K562 (cell line): ENCODE results near the gene OR1D5. TPM values are rescaled to one million over a fixed set of nuclear protein-coding genes. Genes with fewer than 3 reads are reported as not detected.

Source experiments
- ATAC-seq: fragments of 200-7000 bp; cut with Tn5 transposase; 3 replicates; pipeline ENCODE4 v1.9.1; 2020; ENCODE audit warnings: moderate library complexity
- BruUV-seq: library from RNA; stranded (reverse); fragments of 400-500 nt; replicated peaks from 2 replicates; lab custom pipeline; 2021; lab: Mats Ljungman, UMichigan
- CTCF ChIA-PET: fragments of 300-600 bp; formaldehyde crosslinking; extraction: SDS; loops from one replicate; lab custom pipeline; 2021; ENCODE audit warnings: low intra/inter-chr PET ratio; lab: Yijun Ruan, JAX
- POLR2A ChIA-PET: fragments of 300-600, 350-650 bp; sonication (Branson Sonifier 250); formaldehyde crosslinking; extraction: SDS; loops from one replicate; lab custom pipeline; 2021; ENCODE audit warnings: antibody characterized with exemption, inconsistent platforms; lab: Yijun Ruan, JAX
- DNase-seq, 4 experiments: peaks; one replicate each; pipeline versions ENCODE4 v3.0.0 to v3.0.0-alpha.2; 2011 to 2018; ENCODE audit warnings: low spot score in 3 of 4, mixed read lengths in 3 of 4; ENCODE audit errors: extremely low read depth in 1 of 4
- FAIRE-seq: peaks from 2 replicates; lab custom pipeline; 2011; peaks lifted over from hg19 to GRCh38; lab: Jason Lieb, UNC
- H2AFZ ChIP-seq: 2 replicates; pipeline ENCODE4 v1.6.0; 2011; ENCODE audit warnings: low read depth, low read length, control low read depth, inconsistent platforms
- H3K27ac ChIP-seq: fragments of 200-600 bp; 3 replicates; pipeline ENCODE4 v1.8.0; 2011; ENCODE audit warnings: low read depth, mild to moderate bottlenecking, control low read depth, inconsistent platforms, low read length, moderate library complexity, mixed read lengths; ENCODE audit errors: extremely low read depth
- H3K27me3 ChIP-seq, 2 experiments: fragments of 300-600 bp in 1 of 2; 2 replicates in 1 of 2; 3 replicates in 1 of 2; pipeline versions ENCODE4 v1.6.0 to v1.8.0; 2011; ENCODE audit warnings: inconsistent platforms in 2 of 2, low read length in 2 of 2, mild to moderate bottlenecking in 1 of 2, mixed read lengths in 1 of 2, moderate library complexity in 1 of 2; ENCODE audit not compliant: control insufficient read depth in 2 of 2, insufficient read depth in 2 of 2
- H3K36me3 ChIP-seq: fragments of 300-600 bp; 3 replicates; pipeline ENCODE4 v1.8.0; 2011; ENCODE audit warnings: mild to moderate bottlenecking, low read length, inconsistent platforms; ENCODE audit not compliant: control insufficient read depth, insufficient read depth
- H3K4me1 ChIP-seq, 2 experiments: fragments of 200-600 bp in 1 of 2; replicated peaks in 1 of 2; 2 replicates in 1 of 2; 3 replicates in 1 of 2; pipeline versions ENCODE4 v1.5.1 to v1.8.0; 2011; ENCODE audit warnings: inconsistent platforms in 2 of 2, low read length in 2 of 2, mild to moderate bottlenecking in 1 of 2, mixed read lengths in 1 of 2, moderate library complexity in 1 of 2; ENCODE audit not compliant: control insufficient read depth in 2 of 2, insufficient read depth in 2 of 2
- H3K4me2 ChIP-seq: 2 replicates; pipeline ENCODE4 v1.6.1; 2011; ENCODE audit warnings: low read length, control low read depth, inconsistent platforms, mixed read lengths; ENCODE audit not compliant: insufficient read depth
- H3K4me3 ChIP-seq: fragments of 200-600 bp; sonication (generic), shearing (Covaris generic); 2 replicates; pipeline ENCODE4 v1.5.1; 2016; ENCODE audit warnings: control low read depth, inconsistent platforms
- H3K79me2 ChIP-seq: fragments of 200-600 bp; 3 replicates; pipeline ENCODE4 v1.8.0; 2011; ENCODE audit warnings: low read length, inconsistent platforms; ENCODE audit not compliant: control insufficient read depth, insufficient read depth
- H3K9ac ChIP-seq, 2 experiments: 2 replicates each; pipeline versions ENCODE4 v1.6.0 to v1.6.1; 2011; ENCODE audit warnings: low read depth in 2 of 2, low read length in 2 of 2, control low read depth in 1 of 2, inconsistent platforms in 1 of 2, mild to moderate bottlenecking in 1 of 2, mixed read lengths in 1 of 2; ENCODE audit not compliant: insufficient read depth in 1 of 2
- H3K9me1 ChIP-seq: one replicate; pipeline ENCODE4 v1.6.0; 2011; ENCODE audit warnings: inconsistent platforms, mild to moderate bottlenecking, low read length, moderate library complexity; ENCODE audit not compliant: control insufficient read depth, insufficient read depth
- H3K9me3 ChIP-seq: replicated peaks from 2 replicates; pipeline ENCODE4 v1.5.1; 2011; ENCODE audit warnings: low read depth, low read length, inconsistent platforms; ENCODE audit not compliant: control insufficient read depth, insufficient read depth
- H4K20me1 ChIP-seq: replicated peaks from 2 replicates; pipeline ENCODE4 v1.6.1; 2011; ENCODE audit warnings: low read length, inconsistent platforms, mixed read lengths; ENCODE audit not compliant: control insufficient read depth, insufficient read depth
- ARID1B ChIP-seq: fragments of 450-650 bp; IDR thresholded peaks from 2 replicates; pipeline ENCODE4 v1.6.1; 2016; ENCODE audit warnings: antibody characterized with exemption, mild to moderate bottlenecking, inconsistent platforms
- CREB5 ChIP-seq: fragments of 250-450 bp; sonication (Bioruptor Pico); IDR thresholded peaks from 2 replicates; pipeline ENCODE4 v1.5.0; 2020; ENCODE audit warnings: mild to moderate bottlenecking
- KLF16 ChIP-seq: IDR thresholded peaks from 2 replicates; pipeline ENCODE4 v1.6.1; 2016; ENCODE audit warnings: antibody characterized with exemption
- NR0B1 ChIP-seq: fragments of 450-650 bp; IDR thresholded peaks from one replicate; pipeline ENCODE4 v1.6.1; 2018; ENCODE audit warnings: mild to moderate bottlenecking, moderate library complexity; ENCODE audit not compliant: partially characterized antibody
- NR2F6 ChIP-seq: fragments of 450-650 bp; formaldehyde crosslinking; IDR thresholded peaks from 2 replicates; pipeline ENCODE4 v1.4.0; 2020; ENCODE audit warnings: mild to moderate bottlenecking
- XRCC4 ChIP-seq: IDR thresholded peaks from one replicate; pipeline ENCODE4 v1.6.1; 2011; ENCODE audit not compliant: insufficient read depth, insufficient read length; ENCODE audit errors: extremely low read depth
- ZBTB17 ChIP-seq: fragments of 450-650 bp; formaldehyde crosslinking; IDR thresholded peaks from 2 replicates; pipeline ENCODE4 v1.4.0; 2020; ENCODE audit warnings: mild to moderate bottlenecking
- ZNF239 ChIP-seq: fragments of 250-450 bp; sonication (Bioruptor Pico); IDR thresholded peaks from 2 replicates; pipeline ENCODE4 v1.4.0; 2020; ENCODE audit warnings: mild to moderate bottlenecking
- ZNF24 ChIP-seq: fragments of 450-650 bp; IDR thresholded peaks from 2 replicates; pipeline ENCODE4 v1.6.1; 2016
- ZNF444 ChIP-seq: fragments of 250-450 bp; sonication (Bioruptor Pico); IDR thresholded peaks from 2 replicates; pipeline ENCODE4 v1.4.0; 2020; ENCODE audit warnings: mild to moderate bottlenecking, moderate library complexity
- ZNF778 ChIP-seq: fragments of 450-650 bp; formaldehyde crosslinking; IDR thresholded peaks from 2 replicates; pipeline ENCODE4 v1.4.0; 2020; ENCODE audit warnings: mild to moderate bottlenecking, moderate library complexity
- WGBS: fragments of 100-300 bp; shearing (Covaris generic); methylation state at CpG from one replicate; pipeline ENCODE4 v1.1.6; 2016; ENCODE audit warnings: low coverage, mixed read lengths; ENCODE audit not compliant: insufficient coverage; ENCODE audit errors: missing lambda C conversion rate; 5-methylcytosine and 5-hydroxymethylcytosine counted together
- in situ Hi-C: fragments of 300-500 bp; cut with MboI; formaldehyde crosslinking; loops from 4 replicates; pipeline ENCODE4 v1.15.0; 2018; ENCODE audit warnings: inconsistent platforms, mixed read lengths
- intact Hi-C: fragments of 100-400 bp; cut with micrococcal nuclease; formaldehyde crosslinking; loops from 2 replicates; pipeline ENCODE4 v1.14.2; 2022
- polyA plus RNA-seq, 8 experiments: library from polyadenylated mRNA; depleted of rRNA in 4 of 8; stranded (reverse) in 5 of 8; unstranded in 3 of 8; fragments of >200 nt; fragmentation: Nextera tagmentation in 2 of 8; fragmentation: Illumina TruSeq in 1 of 8; extraction: Ambion mirVana in 2 of 8; extraction: Trizol in 1 of 8; gene quantifications; 2 replicates each; pipeline versions ENCODE4 v1.2.1 to v1.2.3, GENCODE V29; 2011 to 2014; ENCODE audit warnings: inconsistent platforms in 1 of 8, missing spikeins in 1 of 8
- total RNA-seq, 7 experiments: library from RNA; depleted of rRNA in 6 of 7; stranded (reverse); fragments of >200 nt in 6 of 7; fragmentation: Illumina TruSeq in 2 of 7; extraction: Trizol in 2 of 7; gene quantifications; 2 replicates each; pipeline versions ENCODE4 v1.2.1 to v1.2.3, GENCODE V29; 2011 to 2021; ENCODE audit warnings: low replicate concordance in 1 of 7
- TF ChIP-seq, protein P1 (sequence below): IDR thresholded peaks from 2 replicates; pipeline ENCODE4 v1.6.1; 2016; ENCODE audit warnings: missing genetic modification characterization, missing compliant biosample characterization
- TF ChIP-seq, protein P2 (sequence below): fragments of 250-450 bp; sonication (Bioruptor Pico); IDR thresholded peaks from 2 replicates; pipeline ENCODE4 v1.5.0; 2021

OR1D5 gene
- total and polyA plus RNA-seq, 9 of the 15 experiments (the other 6 are each of a cell fraction or from before 2014, with no cell fraction given): not detected

DNA sequence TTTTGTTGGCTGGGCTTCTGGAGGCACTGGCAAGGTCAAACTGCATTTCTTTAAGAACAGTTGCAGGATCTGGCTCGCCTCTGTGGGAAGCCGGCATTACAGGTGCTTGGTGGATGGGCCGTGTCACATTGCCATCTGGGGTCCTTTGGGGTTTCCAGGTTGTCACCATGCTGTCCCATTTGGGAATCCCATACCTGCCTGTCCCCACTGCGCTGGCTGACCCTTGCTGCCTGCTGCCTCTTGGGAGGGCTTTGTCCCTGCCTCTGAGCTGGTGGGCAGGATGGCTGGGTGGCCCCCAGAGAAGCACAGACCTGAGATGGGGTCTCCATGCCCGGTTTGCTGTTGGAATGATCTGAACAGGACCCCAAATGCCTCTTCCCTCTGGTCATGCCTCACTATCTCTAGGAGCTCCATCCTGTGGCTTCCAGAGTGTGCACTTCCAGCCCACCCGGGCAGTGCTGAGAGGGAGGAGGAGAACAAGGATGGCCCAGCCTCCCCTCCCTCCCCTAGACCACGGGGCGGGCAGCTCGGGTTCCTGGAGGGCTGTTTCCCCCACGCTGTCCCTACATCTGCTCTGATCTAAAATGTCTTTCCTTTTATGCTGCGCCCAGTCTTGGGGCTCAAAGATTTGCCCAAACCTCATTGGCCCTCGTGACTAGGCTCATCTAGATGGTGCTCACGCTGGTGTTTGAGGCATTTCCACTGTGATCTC lies 28.0 kb downstream of the OR1D5 start (continued):
- TF ChIP-seq, protein P1, sequence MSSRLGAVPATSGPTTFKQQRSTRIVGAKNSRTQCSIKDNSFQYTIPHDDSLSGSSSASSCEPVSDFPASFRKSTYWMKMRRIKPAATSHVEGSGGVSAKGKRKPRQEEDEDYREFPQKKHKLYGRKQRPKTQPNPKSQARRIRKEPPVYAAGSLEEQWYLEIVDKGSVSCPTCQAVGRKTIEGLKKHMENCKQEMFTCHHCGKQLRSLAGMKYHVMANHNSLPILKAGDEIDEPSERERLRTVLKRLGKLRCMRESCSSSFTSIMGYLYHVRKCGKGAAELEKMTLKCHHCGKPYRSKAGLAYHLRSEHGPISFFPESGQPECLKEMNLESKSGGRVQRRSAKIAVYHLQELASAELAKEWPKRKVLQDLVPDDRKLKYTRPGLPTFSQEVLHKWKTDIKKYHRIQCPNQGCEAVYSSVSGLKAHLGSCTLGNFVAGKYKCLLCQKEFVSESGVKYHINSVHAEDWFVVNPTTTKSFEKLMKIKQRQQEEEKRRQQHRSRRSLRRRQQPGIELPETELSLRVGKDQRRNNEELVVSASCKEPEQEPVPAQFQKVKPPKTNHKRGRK (tag): no peak
- TF ChIP-seq ZNF239 (CRISPR knock-in tag): no peak

DNA sequence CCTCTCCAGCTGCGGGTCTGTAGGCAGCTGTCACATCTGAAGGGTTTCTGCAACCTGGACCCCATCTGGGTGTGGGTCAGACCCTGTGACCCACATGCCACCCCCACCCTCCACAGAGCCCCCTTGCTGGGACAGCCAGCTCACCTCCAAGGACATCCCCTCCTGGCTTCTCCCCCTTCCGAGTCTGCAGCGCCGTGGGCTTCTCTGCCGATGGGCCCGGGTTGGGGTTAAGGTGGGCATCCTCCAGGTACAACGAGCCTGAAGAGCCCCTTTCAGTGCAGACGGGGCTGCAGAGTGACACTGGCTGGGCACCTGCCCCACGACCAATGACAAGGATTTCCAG lies 28.9 kb downstream of the OR1D5 start:
- H3K4me2 ChIP-seq: no peak overlapping the region
- ChIA-PET CTCF (no interaction called here), POLR2A (interaction anchor here (0.5 kb wide), 1 partner anchor 14 kb away, joined by 3 read pairs; no protein-coding TSS in a partner anchor)
- no peaks in the 10 kb centered on the region for H3K79me2 ChIP-seq
- H3K9me1 ChIP-seq: no peaks in the 10 kb centered on the region
- in situ Hi-C loops: no loop called here
- no peaks in the 10 kb centered on the region for H3K4me1 ChIP-seq
- 0% methylated on average over 2 of the region's 9 CpGs for WGBS
- H3K9me3 ChIP-seq: no peaks in the 10 kb centered on the region
- no peak overlapping the region for H3K9ac ChIP-seq
- no peak overlapping the region for H3K4me3 ChIP-seq
- H3K27ac ChIP-seq: no peak overlapping the region
- peaks cover 4% of the 10 kb centered on the region; the same call in 1 of the 2 replicates for H4K20me1 ChIP-seq
- intact Hi-C loops: no loop called here
- no peak overlapping the region for H2AFZ ChIP-seq
- peaks cover 0 to 23% of the 10 kb centered on the region in 2 experiments; a peak in 4 of 5 replicates for H3K27me3 ChIP-seq
- TF ChIP-seq NR0B1 (no peak), ARID1B (no peak), ZNF778 (CRISPR knock-in tag) (no peak), XRCC4 (no peak), KLF16 (no peak), CREB5 (CRISPR knock-in tag) (no peak), ZNF24 (no peak), ZNF444 (CRISPR knock-in tag) (no peak), NR2F6 (CRISPR knock-in tag) (no peak), ZBTB17 (no peak)
- TF ChIP-seq, protein P2, sequence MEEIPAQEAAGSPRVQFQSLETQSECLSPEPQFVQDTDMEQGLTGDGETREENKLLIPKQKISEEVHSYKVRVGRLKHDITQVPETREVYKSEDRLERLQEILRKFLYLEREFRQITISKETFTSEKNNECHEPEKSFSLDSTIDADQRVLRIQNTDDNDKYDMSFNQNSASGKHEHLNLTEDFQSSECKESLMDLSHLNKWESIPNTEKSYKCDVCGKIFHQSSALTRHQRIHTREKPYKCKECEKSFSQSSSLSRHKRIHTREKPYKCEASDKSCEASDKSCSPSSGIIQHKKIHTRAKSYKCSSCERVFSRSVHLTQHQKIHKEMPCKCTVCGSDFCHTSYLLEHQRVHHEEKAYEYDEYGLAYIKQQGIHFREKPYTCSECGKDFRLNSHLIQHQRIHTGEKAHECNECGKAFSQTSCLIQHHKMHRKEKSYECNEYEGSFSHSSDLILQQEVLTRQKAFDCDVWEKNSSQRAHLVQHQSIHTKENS: no peak
- no peaks in the 10 kb centered on the region for H3K36me3 ChIP-seq
- FAIRE-seq (no peak), ATAC-seq (no peak), DNase-seq (no peak)
- BruUV-seq: no TSS peak
